ENCODE data around the gene MMP24. TPM values are rescaled to one million over a fixed set of nuclear protein-coding genes. Genes with fewer than 3 reads are reported as not detected.

MMP24 gene
- total and polyA plus RNA-seq, 2 of the 13 experiments (the other 11 are each of a cell fraction or from before 2014, with no cell fraction given) = 0.29 to 0.35 TPM

DNA sequence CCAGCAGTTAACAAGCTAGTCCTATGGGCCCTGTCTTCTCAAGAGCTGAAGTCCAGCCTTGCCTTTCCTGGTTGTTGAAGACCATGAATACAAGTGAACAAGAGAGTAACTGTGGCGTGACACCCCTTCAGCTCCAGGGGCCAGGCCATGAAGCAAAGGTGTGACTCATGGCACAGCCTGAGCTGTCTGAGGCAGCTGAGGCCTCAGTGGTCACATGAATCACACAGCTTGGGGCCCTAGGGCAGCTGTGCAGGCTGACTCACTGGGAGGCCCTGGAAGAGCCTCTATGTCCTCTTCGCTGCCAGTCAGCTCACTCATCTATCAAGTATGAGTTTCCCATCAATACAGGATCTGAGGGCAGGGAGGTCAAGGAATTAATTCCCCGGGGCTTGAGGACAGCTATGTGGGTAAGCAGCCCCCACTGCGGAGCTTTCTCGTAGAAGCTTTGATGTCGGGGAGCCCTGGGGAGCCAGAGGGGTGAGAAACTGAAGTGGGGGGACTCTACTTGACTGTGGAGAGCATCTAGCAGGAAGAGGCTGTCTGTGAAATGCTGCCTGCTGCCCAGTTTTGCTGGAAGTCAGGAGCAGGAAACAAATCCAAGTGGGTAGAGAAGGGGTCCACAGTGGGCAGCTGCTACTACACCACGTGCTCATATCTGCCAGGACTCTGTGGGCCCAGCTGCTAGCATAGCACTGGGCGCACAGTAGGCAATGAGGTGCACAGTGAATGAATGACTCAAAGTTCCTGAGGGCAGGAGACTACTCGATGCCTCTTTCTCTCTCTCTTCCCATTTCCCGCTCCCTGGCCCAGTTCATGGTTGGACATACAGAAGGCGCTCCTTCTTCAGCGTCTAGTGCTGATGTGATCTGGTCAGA is 79.4 kb downstream of the MMP24 start (continued):
- no peak for TF ChIP-seq TOE1 (CRISPR knock-in tag; IDR thresholded peaks at IDR 0.05)
- TF ChIP-seq, protein P1, sequence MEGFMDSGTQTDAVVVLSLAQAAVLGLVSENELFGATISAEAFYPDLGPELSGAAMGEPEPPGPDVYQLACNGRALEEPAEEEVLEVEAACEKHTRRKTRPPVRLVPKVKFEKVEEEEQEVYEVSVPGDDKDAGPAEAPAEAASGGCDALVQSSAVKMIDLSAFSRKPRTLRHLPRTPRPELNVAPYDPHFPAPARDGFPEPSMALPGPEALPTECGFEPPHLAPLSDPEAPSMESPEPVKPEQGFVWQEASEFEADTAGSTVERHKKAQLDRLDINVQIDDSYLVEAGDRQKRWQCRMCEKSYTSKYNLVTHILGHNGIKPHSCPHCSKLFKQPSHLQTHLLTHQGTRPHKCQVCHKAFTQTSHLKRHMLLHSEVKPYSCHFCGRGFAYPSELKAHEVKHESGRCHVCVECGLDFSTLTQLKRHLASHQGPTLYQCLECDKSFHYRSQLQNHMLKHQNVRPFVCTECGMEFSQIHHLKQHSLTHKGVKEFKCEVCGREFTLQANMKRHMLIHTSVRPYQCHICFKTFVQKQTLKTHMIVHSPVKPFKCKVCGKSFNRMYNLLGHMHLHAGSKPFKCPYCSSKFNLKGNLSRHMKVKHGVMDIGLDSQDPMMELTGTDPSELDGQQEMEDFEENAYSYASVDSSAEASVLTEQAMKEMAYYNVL (CRISPR knock-in tag; IDR thresholded peaks at IDR 0.05; ENCODE audit: borderline replicate concordance) = no peak
- no peak for TF ChIP-seq ZNF296 (CRISPR knock-in tag; conservative IDR thresholded peaks at IDR 0.05)
- 0 out of 2 replicates have a peak, but pooled peaks have one; percentile 55 for TF ChIP-seq MYNN (CRISPR knock-in tag; IDR thresholded peaks at IDR 0.05; ENCODE audit: low read depth)
- no peak for TF ChIP-seq ZNF367 (CRISPR knock-in tag; IDR thresholded peaks at IDR 0.05; ENCODE audit: borderline replicate concordance)
- TF ChIP-seq KMT2B (CRISPR knock-in tag; IDR thresholded peaks at IDR 0.05) = peak; percentile 43; the same call in 1 of the 2 replicates
- no peak for TF ChIP-seq EZH2 (conservative IDR thresholded peaks at IDR 0.05; ENCODE audit: low read depth, low read length)
- TF ChIP-seq, protein P2, sequence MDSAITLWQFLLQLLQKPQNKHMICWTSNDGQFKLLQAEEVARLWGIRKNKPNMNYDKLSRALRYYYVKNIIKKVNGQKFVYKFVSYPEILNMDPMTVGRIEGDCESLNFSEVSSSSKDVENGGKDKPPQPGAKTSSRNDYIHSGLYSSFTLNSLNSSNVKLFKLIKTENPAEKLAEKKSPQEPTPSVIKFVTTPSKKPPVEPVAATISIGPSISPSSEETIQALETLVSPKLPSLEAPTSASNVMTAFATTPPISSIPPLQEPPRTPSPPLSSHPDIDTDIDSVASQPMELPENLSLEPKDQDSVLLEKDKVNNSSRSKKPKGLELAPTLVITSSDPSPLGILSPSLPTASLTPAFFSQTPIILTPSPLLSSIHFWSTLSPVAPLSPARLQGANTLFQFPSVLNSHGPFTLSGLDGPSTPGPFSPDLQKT (CRISPR knock-in tag; IDR thresholded peaks at IDR 0.05; ENCODE audit: borderline replicate concordance) = no peak
- peak; percentile 81 for TF ChIP-seq TEAD3 (CRISPR knock-in tag; optimal IDR thresholded peaks at IDR 0.05; ENCODE audit: borderline replicate concordance)
- TF ChIP-seq RARA (CRISPR knock-in tag; IDR thresholded peaks at IDR 0.05) = peak; percentile 82
- TF ChIP-seq NFYB (CRISPR knock-in tag; IDR thresholded peaks at IDR 0.05) = 0 out of 2 replicates have a peak, but pooled peaks have one; percentile 26
- TF ChIP-seq RFX5 (IDR thresholded peaks at IDR 0.05; ENCODE audit: low read depth, low read length) = no peak
- TF ChIP-seq SOX13 (IDR thresholded peaks at IDR 0.05) = no peak
- peak in 1 of 2 experiments; percentile 63; a peak in 1 of 4 replicates for TF ChIP-seq SOX13 (CRISPR knock-in tag; conservative IDR thresholded peaks at IDR 0.05 in 1 of 2, IDR thresholded peaks at IDR 0.05 in 1 of 2)
- no peak for TF ChIP-seq SIN3B (IDR thresholded peaks at IDR 0.05; ENCODE audit: low read length)
- TF ChIP-seq HNF4G (IDR thresholded peaks at IDR 0.05; ENCODE audit: borderline replicate concordance, low read depth, low read length) = no peak
- TF ChIP-seq HNF4G (CRISPR knock-in tag; IDR thresholded peaks at IDR 0.05; ENCODE audit: borderline replicate concordance, low read depth) = no peak
- TF ChIP-seq ZNF563 (CRISPR knock-in tag; IDR thresholded peaks at IDR 0.05) = no peak
- no peak for TF ChIP-seq ZFP62 (CRISPR knock-in tag; IDR thresholded peaks at IDR 0.05)
- TF ChIP-seq, protein P3, sequence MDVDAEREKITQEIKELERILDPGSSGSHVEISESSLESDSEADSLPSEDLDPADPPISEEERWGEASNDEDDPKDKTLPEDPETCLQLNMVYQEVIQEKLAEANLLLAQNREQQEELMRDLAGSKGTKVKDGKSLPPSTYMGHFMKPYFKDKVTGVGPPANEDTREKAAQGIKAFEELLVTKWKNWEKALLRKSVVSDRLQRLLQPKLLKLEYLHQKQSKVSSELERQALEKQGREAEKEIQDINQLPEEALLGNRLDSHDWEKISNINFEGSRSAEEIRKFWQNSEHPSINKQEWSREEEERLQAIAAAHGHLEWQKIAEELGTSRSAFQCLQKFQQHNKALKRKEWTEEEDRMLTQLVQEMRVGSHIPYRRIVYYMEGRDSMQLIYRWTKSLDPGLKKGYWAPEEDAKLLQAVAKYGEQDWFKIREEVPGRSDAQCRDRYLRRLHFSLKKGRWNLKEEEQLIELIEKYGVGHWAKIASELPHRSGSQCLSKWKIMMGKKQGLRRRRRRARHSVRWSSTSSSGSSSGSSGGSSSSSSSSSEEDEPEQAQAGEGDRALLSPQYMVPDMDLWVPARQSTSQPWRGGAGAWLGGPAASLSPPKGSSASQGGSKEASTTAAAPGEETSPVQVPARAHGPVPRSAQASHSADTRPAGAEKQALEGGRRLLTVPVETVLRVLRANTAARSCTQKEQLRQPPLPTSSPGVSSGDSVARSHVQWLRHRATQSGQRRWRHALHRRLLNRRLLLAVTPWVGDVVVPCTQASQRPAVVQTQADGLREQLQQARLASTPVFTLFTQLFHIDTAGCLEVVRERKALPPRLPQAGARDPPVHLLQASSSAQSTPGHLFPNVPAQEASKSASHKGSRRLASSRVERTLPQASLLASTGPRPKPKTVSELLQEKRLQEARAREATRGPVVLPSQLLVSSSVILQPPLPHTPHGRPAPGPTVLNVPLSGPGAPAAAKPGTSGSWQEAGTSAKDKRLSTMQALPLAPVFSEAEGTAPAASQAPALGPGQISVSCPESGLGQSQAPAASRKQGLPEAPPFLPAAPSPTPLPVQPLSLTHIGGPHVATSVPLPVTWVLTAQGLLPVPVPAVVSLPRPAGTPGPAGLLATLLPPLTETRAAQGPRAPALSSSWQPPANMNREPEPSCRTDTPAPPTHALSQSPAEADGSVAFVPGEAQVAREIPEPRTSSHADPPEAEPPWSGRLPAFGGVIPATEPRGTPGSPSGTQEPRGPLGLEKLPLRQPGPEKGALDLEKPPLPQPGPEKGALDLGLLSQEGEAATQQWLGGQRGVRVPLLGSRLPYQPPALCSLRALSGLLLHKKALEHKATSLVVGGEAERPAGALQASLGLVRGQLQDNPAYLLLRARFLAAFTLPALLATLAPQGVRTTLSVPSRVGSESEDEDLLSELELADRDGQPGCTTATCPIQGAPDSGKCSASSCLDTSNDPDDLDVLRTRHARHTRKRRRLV (CRISPR knock-in tag; IDR thresholded peaks at IDR 0.05) = no peak

Measured in HepG2 (cell line).